ENCODE results near the gene TENM4. TPM values are rescaled to one million over a fixed set of nuclear protein-coding genes. Genes with fewer than 3 reads are reported as not detected.

TENM4 gene
- total RNA-seq: not detected

DNA sequence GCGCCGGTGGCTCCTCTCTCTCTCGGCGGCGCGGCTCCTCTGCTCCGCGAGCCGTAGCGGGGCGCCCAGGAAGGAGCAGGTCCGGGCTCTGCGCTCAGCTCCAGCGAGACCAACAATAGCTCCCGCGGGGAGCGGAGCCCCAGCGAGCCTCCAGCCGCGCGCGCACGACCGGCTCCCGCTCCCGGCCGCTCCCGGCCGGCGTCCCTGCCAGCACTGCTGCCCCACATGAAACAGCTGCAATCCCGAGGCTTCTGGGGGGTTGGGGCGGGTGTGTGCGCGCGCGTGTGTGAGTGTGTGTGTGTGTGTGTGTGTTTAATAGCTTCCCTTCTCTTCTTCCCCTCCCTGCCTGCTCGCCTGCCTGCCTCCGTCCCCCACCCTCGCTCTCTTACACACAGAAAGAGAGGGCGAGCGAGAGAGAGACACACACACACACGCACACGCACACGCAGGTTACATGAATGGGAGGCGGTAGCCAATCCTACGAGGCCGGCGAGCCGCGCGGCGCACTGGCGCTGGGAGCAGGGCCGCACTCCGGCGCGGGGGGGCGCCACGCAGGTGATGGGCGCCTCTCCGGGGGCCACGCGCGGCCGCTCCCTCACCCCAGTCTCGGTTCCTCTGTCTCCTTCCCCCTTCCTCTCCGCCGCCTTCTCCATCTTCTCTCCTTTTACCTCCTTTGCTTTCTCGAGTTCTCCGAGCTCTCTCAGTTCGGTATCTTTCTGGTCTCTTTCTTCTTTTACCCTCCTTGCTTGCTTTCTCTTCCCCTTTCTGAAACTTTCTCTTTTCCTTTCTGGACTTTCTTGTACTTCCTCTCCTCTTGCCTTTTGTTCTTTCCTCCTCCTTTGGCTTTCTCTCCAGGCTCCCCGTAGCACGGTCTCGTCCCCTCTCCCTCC is at the start of gene TENM4:
TSS of gene TENM4 (minus strand) at position 460 of the 890 bp plus-strand sequence. CDS start 371,086 bp downstream, outside the sequence.
- no peak within 1 kb of the TSS for H3K27ac Mint-ChIP-seq
- peaks cover 54% of the 10 kb centered on the region for H3K27me3 Mint-ChIP-seq (ENCODE audit: low read depth)
- peaks cover 11% of the 10 kb centered on the region for H3K36me3 Mint-ChIP-seq (ENCODE audit: low read depth)
- peaks cover 8% of the 10 kb centered on the region for H3K4me1 Mint-ChIP-seq (ENCODE audit: low read depth)
- DNase-seq (no peak), ATAC-seq (peak; percentile 44)
- no peaks in the 10 kb centered on the region for H3K9me3 Mint-ChIP-seq (ENCODE audit: insufficient read depth)
- ChIA-PET POLR2A (no interaction called here), CTCF (no interaction called here)
- no peak within 1 kb of the TSS for H3K4me3 Mint-ChIP-seq

DNA sequence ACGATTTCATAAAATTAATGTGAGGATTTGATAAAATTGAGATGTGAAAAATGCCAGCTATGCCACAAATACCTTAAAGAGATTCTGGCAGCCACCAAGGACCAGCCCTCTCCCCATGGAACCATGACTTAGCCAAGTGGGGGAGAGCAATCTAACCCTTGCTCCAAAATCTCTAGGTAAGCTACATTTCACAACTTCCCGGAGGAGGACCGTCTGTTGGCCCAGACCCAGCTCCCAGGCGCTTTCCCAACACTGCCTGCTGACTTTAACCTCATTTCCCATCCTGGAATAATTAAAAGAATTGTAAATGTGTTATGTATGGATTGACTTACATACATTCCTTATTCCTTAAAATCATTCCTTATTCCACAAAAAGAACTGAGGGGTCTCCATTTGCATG is 47.5 kb upstream of the TENM4 start:
- Mint-ChIP-seq H3K9me3 (ENCODE audit: insufficient read depth) (no peaks in the 10 kb centered on the region), H3K4me3 (no peak overlapping the region), H3K36me3 (ENCODE audit: low read depth) (no peaks in the 10 kb centered on the region), H3K27me3 (ENCODE audit: low read depth) (no peaks in the 10 kb centered on the region), H3K27ac (no peak overlapping the region), H3K4me1 (ENCODE audit: low read depth) (no peaks in the 10 kb centered on the region)
- CTCF ChIA-PET: no interaction called here
- POLR2A ChIA-PET: no interaction called here
- no peak for DNase-seq
- no peak for ATAC-seq

DNA sequence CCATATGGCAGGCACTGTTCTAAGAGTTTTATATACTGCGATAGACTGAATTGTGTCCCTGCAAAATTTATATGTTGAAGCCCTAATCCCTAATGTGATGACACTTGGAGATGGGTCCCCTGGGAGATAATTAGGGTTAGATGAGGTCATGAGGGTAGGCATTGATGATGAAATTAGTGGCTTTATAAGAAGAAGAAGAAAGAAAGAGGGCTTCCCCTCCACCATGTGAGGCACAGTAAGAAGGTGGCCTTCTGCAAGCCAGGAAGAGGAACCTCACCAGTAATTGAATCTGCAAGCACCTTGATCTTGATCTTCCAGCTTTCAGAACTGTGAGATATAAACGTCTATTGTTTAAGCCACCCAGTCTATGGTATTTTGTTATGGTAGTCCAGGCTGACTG is 46.6 kb upstream of the TENM4 start:
- DNase-seq (no peak), ATAC-seq (no peak)
- H3K27me3 Mint-ChIP-seq (ENCODE audit: low read depth): no peaks in the 10 kb centered on the region
- no peak overlapping the region for H3K4me3 Mint-ChIP-seq
- no peaks in the 10 kb centered on the region for H3K4me1 Mint-ChIP-seq (ENCODE audit: low read depth)
- POLR2A ChIA-PET: no interaction called here
- no peaks in the 10 kb centered on the region for H3K36me3 Mint-ChIP-seq (ENCODE audit: low read depth)
- H3K9me3 Mint-ChIP-seq (ENCODE audit: insufficient read depth): no peaks in the 10 kb centered on the region
- CTCF ChIA-PET: no interaction called here
- no peak overlapping the region for H3K27ac Mint-ChIP-seq

DNA sequence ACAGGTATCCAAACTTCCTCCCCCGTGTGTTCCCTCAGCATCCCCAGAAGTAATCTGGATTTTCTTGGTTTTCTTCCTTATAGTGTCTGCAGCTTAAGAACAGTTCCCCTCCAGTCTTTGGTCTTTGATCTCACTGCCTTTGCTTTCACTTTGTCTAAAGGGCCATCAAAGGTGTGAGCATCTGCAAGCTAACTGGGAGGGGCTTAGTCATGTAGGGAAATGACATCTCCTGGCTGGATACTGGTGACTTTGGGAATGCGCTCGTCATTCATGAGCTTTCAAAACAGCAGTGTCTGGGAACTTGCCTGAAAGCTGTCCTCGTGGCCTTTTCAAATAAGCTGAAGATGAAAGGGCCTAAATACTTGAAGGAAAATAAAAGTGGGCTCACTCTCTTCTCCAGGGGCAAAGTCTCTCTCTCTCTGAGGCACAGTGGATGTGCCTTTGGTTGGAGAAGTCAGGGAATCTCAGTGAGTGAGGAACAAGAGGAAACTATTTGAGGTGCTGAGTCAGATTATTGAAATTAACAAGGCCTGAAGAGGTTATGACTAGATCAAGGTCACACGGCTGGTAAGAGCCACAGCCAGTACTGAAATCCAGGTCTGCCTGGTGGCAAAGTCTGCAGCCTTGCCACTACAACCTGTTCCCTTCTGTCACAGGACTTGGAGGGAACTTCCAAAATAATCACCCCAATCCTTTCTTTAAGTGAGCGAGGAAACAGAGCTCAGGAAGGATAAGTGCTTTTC is 45.6 kb upstream of the TENM4 start:
- DNase-seq (no peak), ATAC-seq (no peak)
- POLR2A ChIA-PET: no interaction called here
- Mint-ChIP-seq H3K4me1 (ENCODE audit: low read depth) (no peaks in the 10 kb centered on the region), H3K27ac (no peak overlapping the region), H3K9me3 (ENCODE audit: insufficient read depth) (no peaks in the 10 kb centered on the region), H3K27me3 (ENCODE audit: low read depth) (no peaks in the 10 kb centered on the region), H3K4me3 (no peak overlapping the region), H3K36me3 (ENCODE audit: low read depth) (no peaks in the 10 kb centered on the region)
- CTCF ChIA-PET: no interaction called here

DNA sequence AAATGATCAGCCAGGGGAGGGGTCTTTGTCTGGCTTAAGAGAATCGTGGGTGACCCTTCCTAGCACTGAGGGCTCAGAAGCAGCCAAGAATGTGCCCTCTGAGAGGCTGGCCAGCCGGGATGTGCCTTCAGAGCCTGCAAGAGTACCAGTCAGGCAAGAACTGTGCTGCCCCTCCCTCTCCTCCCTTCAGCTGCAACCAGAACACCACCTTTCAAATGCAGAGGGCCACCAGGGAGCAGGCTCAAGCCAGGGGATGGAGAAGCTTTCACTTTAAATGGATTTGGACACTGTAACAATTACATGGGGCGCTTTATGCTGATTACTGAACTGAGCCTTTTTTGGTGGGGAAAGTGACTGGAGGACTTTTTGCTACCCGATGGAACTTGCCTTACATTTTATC is 44.9 kb upstream of the TENM4 start:
- H3K4me3 Mint-ChIP-seq: no peak overlapping the region
- no peak overlapping the region for H3K27ac Mint-ChIP-seq
- ChIA-PET POLR2A (no interaction called here), CTCF (no interaction called here)
- ATAC-seq (no peak), DNase-seq (no peak)
- no peaks in the 10 kb centered on the region for H3K9me3 Mint-ChIP-seq (ENCODE audit: insufficient read depth)
- no peaks in the 10 kb centered on the region for H3K27me3 Mint-ChIP-seq (ENCODE audit: low read depth)
- H3K36me3 Mint-ChIP-seq (ENCODE audit: low read depth): no peaks in the 10 kb centered on the region
- H3K4me1 Mint-ChIP-seq (ENCODE audit: low read depth): no peaks in the 10 kb centered on the region

DNA sequence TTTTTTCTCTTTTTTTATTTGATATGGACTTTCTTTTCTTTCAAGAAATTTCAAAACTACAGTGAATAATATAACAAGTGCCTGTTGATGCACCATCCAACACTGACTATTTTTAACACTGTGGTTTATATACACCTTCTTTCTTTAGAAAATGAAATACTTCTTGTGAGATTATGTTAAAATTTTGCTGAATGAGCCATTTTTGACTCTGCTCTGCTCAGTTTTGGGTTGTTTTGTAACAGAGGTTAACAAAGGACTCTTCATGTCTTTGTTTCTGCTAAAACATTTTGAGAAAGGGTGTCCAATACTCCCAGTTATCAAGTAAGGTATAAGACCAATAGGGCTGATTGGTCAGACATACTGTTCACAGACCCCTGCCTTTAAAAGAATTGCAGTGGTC is 44.0 kb upstream of the TENM4 start:
- Mint-ChIP-seq H3K9me3 (ENCODE audit: insufficient read depth) (no peaks in the 10 kb centered on the region), H3K36me3 (ENCODE audit: low read depth) (no peaks in the 10 kb centered on the region), H3K27me3 (ENCODE audit: low read depth) (no peaks in the 10 kb centered on the region), H3K4me1 (ENCODE audit: low read depth) (no peaks in the 10 kb centered on the region), H3K27ac (no peak overlapping the region), H3K4me3 (no peak overlapping the region)
- ChIA-PET CTCF (no interaction called here), POLR2A (no interaction called here)
- ATAC-seq (no peak), DNase-seq (no peak)

DNA sequence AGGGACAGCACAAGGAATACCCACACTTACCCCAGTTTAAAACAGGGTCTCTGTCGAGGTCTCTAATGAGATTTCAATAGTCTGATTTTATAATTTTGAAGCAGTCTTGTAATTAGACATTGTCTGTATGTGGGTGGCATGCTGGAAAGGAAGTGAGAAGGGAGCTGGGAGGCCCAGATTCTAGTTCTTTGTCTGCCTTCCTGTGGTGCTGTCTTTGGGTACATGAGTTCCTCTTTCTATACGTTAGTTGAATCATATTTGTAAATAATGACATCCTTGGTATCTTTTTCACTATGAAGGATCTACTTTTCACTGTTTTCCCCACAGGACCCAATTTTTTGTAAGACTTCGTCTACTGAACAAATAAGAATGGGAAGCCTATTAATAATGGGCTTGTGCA is 42.0 kb upstream of the TENM4 start:
- no peak for ATAC-seq
- no peak overlapping the region for H3K4me3 Mint-ChIP-seq
- H3K9me3 Mint-ChIP-seq (ENCODE audit: insufficient read depth): no peaks in the 10 kb centered on the region
- no peaks in the 10 kb centered on the region for H3K36me3 Mint-ChIP-seq (ENCODE audit: low read depth)
- H3K4me1 Mint-ChIP-seq (ENCODE audit: low read depth): no peaks in the 10 kb centered on the region
- H3K27me3 Mint-ChIP-seq (ENCODE audit: low read depth): no peaks in the 10 kb centered on the region
- no peak for DNase-seq
- H3K27ac Mint-ChIP-seq: no peak overlapping the region
- ChIA-PET POLR2A (no interaction called here), CTCF (no interaction called here)

DNA sequence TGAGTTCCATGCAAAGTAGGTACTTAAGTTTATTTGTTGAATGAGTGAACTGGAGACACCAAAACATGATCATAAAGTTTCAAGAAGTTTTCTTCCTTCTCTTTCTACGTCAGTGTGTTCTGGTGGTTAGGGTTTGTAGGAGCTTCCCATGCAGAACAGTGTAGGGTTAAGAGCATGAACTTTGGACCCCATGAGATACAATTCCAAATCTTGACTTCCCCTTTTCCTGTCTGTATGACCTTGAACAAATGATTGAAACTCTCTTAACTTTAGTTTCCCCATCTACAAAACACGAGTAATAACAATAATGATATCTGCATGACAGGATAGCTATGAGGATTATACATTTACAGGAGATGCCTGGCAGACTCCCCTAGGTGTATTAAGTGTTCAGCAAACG is 41.0 kb upstream of the TENM4 start:
- DNase-seq (no peak), ATAC-seq (no peak)
- H3K9me3 Mint-ChIP-seq (ENCODE audit: insufficient read depth): no peaks in the 10 kb centered on the region
- H3K4me3 Mint-ChIP-seq: no peak overlapping the region
- no peaks in the 10 kb centered on the region for H3K4me1 Mint-ChIP-seq (ENCODE audit: low read depth)
- POLR2A ChIA-PET: no interaction called here
- no peaks in the 10 kb centered on the region for H3K27me3 Mint-ChIP-seq (ENCODE audit: low read depth)
- no peak overlapping the region for H3K27ac Mint-ChIP-seq
- no peaks in the 10 kb centered on the region for H3K36me3 Mint-ChIP-seq (ENCODE audit: low read depth)
- CTCF ChIA-PET: no interaction called here

DNA sequence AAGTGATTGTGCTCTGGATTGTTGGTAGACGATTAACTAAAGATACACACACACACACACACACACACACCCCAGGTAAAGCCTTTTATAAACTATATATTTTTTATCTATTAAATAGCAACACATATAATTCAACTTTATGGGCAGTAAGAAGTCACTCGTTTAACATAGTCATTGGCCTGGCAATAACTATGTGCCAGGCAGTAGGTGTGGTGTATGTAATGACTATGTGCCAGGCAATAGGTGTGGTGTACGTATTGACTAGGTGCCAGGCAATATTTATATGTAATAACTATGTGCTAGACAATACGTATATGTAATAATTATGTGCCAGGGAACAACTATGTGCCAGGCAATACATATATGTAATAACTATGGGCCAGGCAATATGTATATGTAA is 40.0 kb upstream of the TENM4 start:
- no peak overlapping the region for H3K4me3 Mint-ChIP-seq
- H3K4me1 Mint-ChIP-seq (ENCODE audit: low read depth): no peaks in the 10 kb centered on the region
- ATAC-seq: no peak
- H3K9me3 Mint-ChIP-seq (ENCODE audit: insufficient read depth): no peaks in the 10 kb centered on the region
- no peak for DNase-seq
- H3K36me3 Mint-ChIP-seq (ENCODE audit: low read depth): no peaks in the 10 kb centered on the region
- no peak overlapping the region for H3K27ac Mint-ChIP-seq
- ChIA-PET CTCF (no interaction called here), POLR2A (no interaction called here)
- H3K27me3 Mint-ChIP-seq (ENCODE audit: low read depth): no peaks in the 10 kb centered on the region

DNA sequence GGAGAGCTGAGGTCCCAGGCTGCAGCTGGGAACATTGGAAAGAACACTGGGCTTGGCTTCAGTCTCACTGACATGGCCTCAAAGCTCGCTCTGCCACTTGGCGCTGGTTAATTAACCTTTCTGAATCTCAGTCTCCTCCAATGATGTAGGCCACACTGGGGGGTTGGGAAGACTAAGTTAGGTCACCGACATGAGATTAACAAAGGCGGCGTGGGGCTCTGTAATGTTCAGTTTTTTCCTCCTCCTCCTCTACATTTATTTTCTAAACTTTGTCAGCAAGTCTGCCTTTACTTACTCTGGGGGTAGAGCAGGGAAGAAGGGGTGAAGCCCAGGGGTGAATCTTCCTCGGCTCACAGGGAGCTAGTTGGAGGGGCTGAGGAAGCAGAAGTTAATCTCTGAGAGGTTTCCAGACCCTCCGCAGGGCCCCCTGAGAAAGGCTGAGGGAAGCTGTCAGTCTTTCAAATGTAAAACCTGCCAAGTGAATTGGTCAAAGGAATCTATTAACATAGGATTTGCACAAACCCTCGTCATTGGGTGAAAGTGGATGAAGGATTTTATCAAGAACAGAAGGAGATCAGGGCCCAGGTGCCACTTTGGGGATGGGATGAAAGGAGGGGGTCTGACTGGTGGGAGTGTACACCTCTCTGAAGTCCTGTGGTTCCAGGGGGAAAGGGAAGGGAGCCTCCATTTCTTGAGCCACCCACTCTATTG is 32.1 kb upstream of the TENM4 start:
- ATAC-seq (no peak), DNase-seq (no peak)
- ChIA-PET POLR2A (no interaction called here), CTCF (no interaction called here)
- no peak overlapping the region for H3K4me3 Mint-ChIP-seq
- no peaks in the 10 kb centered on the region for H3K9me3 Mint-ChIP-seq (ENCODE audit: insufficient read depth)
- no peaks in the 10 kb centered on the region for H3K4me1 Mint-ChIP-seq (ENCODE audit: low read depth)
- H3K27ac Mint-ChIP-seq: no peak overlapping the region
- no peaks in the 10 kb centered on the region for H3K36me3 Mint-ChIP-seq (ENCODE audit: low read depth)
- H3K27me3 Mint-ChIP-seq (ENCODE audit: low read depth): no peaks in the 10 kb centered on the region

DNA sequence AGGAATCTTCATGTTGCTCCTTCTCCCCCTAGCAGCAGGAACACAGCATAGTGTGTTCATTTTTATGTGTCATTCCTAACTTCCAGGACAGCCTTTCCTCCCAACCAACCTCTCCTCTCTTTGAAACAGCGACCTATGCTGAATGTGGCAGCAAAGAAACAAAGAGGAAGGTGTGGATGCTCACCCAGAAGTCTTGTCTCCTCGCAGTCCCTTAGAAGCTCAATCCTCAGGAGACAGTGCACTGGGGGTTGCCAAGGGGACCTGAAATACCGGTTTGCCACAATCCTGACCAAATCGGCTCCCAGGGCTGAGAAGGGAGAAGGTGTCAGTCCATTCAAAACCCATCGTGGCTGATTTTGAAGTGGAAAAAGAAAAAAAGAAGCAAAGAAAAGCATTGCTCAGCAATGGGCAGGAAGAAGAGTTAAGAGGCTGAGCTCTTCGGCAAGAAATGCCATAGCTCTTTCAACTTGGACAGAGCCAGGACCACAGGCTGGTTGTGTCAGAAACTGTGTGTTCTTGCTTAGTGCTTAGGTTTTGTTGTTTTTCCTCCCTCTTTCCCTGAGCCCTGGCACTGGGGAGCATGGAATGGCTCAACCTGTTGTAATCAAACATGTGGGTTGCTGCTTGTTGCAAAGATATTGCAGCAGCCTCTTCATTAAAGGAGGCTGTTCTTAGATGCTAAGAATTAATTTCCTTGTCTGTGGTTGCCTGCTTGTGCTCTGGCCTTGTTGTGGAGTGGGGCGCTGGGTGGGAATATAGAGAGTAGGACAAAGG is 30.4 kb upstream of the TENM4 start:
- no peaks in the 10 kb centered on the region for H3K36me3 Mint-ChIP-seq (ENCODE audit: low read depth)
- ChIA-PET POLR2A (no interaction called here), CTCF (no interaction called here)
- H3K4me1 Mint-ChIP-seq (ENCODE audit: low read depth): no peaks in the 10 kb centered on the region
- H3K9me3 Mint-ChIP-seq (ENCODE audit: insufficient read depth): no peaks in the 10 kb centered on the region
- H3K27ac Mint-ChIP-seq: no peak overlapping the region
- no peaks in the 10 kb centered on the region for H3K27me3 Mint-ChIP-seq (ENCODE audit: low read depth)
- H3K4me3 Mint-ChIP-seq: no peak overlapping the region
- no peak for ATAC-seq
- no peak for DNase-seq

DNA sequence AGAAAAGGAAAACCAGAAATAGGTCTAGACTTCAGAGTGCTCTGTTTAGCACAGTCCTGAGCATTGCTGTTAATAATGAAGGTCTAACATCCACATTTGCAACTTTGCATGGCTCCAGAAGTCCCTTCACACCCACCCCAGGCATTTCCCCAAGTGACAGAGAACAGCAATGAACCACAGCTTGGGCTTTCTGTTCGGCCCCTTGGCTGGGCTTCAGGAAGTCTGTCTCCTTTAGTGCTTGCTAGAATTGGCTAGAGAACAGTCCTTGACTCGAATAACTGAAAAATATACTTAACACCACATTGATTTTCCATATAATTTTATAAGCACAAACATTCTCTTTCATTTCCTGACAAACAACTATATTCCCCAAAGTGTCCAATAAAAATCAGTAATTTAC is 29.3 kb upstream of the TENM4 start:
- Mint-ChIP-seq H3K4me3 (no peak overlapping the region), H3K27ac (no peak overlapping the region), H3K27me3 (ENCODE audit: low read depth) (no peaks in the 10 kb centered on the region), H3K36me3 (ENCODE audit: low read depth) (no peaks in the 10 kb centered on the region), H3K9me3 (ENCODE audit: insufficient read depth) (no peaks in the 10 kb centered on the region), H3K4me1 (ENCODE audit: low read depth) (no peaks in the 10 kb centered on the region)
- ATAC-seq: no peak
- DNase-seq: no peak
- POLR2A ChIA-PET: no interaction called here
- CTCF ChIA-PET: no interaction called here

Data from activated CD8-positive, alpha-beta T cell treated with anti-CD3 and anti-CD28 coated beads, Interleukin-2, amount 10 ng/mL, durations not matched to agents 7 days and 5 days (primary cell).